UCSD-AML1 (cell line): Measurements from ENCODE around the gene FSTL4.

Experiments used
- DNase-seq: peaks from one replicate; lab custom pipeline; 2025; ENCODE audit not compliant: unreplicated experiment; lab: John Stamatoyannopoulos, UW

The FSTL4 gene

DNA sequence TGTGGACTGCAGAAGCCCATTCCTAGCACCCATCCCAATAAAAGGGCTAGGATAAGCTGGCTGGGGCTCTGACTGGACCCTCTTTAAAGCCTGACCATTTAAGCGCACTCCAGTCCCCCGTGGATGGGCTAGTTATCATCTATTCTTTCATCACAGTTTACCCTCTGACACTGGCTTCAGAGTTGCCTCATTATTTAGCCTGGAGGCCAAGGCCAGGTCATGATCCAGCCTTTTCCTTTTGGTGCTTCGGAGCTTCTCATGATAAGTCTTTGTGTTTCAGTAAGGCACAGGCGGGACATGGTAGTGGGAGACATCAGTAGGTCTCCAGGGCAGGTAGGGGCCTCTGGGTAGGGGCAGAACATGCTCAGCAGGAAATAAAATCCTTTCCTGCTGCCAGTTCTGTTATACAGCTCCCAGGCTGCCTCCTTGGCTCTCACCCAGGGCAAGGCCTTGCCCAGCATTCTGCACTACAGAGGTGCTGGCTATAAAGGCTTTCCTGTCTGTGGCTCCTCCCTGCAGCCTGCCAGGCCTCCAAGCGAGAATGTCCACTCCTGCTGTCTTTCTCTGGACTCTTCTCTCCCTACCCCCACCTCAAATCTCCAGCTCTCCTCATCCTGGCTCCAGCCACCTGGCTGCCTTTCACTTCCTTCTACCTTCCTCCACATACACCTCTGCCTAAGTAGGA is 128.8 kb downstream of the FSTL4 start:
- no peak for DNase-seq

DNA sequence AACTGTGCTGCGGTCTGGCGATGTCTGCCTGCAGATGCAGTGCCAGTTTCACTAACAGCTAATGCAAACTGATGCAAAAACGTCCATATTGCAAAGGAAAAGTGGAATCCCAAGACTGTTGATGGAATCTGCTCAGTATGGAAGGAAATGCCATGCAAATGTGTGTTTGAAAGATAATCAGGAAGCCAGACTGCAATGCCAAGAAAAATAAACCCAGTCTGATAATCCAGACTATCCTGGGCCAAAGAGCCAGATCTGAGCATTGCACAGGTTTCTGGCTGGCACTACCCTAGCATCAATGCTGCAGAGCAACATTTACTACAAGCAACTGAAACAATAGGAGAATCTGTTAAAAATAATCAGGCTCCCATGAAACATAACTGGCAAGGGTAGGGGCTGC is 130.3 kb downstream of the FSTL4 start:
- no peak for DNase-seq

DNA sequence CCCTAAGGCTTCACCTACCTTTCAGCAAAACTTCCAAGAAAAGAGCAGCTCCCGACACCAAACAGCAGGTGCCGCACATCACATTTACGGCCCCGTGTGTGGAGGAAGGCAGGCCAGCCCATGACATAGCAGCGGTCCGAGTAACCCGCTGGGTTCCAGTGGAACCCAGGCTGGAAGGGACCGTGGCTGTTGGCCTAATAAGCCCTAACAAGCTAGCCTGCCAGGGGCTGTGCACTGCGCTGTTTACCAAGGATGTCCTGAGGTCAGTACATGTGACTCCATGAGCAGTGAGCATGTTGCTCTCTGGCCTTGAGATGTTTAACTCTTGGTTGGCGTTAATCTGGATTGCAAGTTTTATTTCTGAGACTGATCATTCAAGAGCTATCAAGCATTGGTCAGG is 131.5 kb downstream of the FSTL4 start:
- no peak for DNase-seq

DNA sequence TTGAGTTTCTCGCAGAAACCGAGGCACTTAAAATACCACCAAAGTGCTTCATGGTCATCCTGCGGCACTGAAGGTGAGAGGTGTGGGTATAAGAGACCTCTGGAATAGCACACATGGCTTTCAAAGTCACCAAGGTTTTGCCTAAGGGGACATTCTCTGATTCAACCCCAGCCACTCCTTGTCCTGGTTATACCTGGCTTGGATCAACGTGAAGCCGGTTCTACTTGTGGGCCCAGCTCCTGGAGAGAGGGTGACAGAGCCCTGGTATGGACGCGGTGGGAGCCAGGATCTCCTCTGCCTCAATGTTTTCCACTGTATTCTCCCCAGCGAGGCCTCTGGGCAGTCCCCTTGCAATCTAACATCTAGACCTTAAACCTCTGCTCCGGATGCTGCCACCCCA is 132.0 kb downstream of the FSTL4 start:
- no peak for DNase-seq

DNA sequence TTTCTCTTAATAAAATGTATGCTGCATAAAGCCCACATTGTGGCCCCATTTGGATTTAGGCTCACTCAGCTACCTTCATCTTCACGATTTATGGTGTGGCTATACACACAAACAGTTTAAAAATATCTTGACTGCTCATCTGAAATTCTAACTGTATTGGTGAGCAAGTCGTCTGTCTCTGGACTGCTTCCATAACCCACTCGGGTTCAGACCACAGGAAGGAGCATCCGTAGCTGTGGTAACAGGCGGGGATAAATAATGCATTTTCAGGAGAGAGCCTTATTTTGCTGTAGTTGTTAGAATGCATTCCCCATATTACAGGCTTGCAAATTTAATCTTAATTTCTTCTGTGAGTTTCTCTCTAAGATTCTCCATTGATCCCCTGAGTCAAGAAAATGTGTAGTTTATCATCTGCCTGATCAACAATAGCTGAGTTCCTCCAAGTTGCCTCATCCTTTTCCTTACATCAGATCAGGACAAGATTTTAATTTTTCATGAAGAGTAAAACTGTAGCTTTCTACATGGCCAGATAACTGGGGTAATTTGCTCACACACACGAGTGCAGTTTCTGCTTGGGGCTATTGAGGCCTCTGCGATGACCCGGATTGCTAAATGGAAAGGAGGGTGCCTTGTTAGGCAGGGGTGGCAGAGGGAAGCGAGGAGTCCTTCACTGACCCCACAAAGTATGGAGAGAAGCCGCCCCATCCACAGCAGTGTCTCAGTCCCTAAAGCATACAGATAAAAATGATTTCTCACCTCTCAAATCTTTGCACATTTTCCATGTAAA is 133.9 kb downstream of the FSTL4 start:
- no peak for DNase-seq

DNA sequence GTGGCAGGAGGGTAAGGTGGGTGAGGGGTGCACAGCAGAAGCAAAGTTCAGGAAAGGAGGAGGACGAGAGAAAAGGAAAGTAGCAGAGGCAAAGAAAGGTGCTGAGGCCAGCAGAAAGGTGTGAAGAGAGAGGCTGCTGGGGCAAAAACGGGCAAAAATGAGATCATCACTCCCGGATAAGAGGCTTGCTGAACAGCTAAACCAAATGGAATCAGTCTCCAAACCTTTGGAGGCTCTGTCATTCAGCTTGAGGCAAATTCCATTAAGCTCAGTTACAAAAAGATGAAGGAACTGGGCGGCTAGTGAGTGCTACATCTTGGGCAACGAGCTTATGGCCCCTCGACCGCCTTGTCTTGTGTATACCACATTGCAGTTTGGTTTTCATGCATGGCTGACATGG is 136.4 kb downstream of the FSTL4 start:
- no peak for DNase-seq

DNA sequence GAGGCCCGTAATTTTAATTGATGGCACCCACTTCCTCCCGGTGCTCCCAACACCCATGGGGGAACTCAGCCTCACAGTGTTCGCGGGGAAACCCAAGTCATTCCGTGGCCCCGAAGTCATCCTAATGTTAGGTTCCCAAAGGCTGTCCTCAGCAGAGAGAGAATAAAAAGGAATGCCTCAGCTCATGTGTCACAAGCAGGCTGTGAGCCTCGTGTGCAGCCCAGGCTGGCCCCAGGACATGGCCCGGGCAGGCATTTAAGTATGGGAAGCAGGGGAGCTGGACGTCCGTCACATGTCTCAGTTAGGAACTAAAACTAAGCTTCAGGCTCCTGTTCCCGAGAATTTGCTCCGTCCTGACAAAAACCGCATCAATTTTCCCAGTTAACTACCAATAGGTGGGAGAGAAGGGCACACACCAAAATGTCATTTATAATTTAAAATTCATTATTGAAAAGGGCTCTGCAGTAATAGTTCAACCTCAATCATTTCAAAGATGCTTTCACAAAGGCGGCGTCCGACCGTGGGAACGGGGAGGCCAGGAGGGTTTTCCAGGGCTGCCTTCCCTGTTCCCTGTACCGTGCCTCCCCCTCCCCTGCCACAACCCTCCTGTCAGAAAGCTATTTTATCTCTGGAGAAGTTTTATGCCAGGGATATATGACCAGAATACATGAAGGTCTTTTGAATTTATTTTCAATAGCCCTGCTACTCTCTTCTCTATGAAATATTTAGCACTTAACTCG is 137.3 kb downstream of the FSTL4 start:
- DNase-seq: no peak

DNA sequence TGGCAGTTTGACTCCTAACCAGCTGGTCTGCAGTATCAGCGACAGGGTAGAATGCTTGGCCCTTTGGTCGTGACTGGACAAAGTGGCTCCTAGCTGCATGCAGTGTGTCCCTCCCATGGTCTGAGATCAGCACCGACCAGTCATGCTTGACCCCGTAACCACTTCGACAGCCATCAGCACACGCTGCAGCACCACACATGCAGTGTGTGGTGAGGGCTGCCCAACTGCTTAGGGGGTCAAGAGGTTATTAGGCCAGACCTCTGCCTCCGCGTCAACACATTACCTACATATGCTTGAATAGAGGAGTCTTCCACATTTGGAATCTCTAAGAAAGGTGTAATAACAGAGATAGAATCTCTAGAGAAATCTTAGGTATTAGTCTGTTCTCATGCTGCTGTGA is 139.1 kb downstream of the FSTL4 start:
- DNase-seq: no peak

DNA sequence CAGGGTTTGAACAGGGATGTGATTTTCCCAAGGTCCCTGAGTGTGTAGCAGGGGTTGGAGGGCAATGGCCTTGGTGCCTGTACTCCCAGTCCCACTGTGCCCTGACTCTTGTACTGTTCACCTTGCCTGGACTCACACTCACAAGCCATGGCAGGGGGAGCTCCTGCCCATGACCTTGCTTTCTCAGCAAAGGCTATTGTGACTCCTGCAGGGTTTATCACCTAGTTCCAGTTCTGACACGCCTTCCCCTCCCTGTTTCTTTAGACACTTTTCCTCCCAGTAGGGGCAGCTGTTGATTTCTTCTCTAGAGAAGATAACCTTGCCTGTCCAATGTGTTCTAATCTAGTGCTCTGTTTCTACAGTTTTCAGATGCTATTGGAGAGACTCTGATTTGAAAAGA is 139.5 kb downstream of the FSTL4 start:
- no peak for DNase-seq

DNA sequence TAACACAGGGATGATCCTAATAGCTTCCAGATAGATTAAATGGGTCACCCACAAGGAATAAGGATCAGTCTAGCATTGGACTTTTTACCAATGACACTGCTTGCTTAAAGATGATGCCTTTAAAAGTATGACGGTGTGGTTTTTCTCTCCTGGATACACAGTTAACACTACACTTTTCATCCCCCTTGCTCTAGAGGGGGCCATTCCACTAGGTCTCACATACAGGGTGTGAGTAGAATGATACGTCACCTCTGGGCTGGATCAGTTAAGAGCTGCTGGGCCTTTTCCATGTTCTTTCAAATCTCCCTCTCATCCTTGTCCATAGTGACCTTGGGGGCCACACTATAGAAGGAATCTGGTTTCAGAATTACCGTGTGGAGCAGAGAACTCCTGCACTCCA is 140.6 kb downstream of the FSTL4 start:
- no peak for DNase-seq

DNA sequence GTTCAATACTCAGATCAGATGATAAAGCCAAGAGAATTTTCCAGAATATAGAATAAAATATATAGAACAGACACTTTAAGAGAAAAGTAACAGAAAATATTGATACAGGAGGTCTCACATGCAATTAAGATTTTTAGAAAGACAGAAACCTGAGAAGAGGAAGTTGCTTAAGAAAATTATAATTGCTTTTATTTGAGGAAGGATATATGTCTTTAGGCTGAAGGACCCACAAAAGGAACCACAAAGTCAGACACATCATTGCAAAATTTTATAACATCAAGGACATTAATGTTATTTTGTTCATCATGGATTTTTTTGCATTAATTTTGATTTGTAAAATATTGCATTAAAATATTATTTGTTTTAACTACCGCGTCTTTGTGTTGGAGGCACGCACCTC is 141.5 kb downstream of the FSTL4 start:
- DNase-seq: no peak

DNA sequence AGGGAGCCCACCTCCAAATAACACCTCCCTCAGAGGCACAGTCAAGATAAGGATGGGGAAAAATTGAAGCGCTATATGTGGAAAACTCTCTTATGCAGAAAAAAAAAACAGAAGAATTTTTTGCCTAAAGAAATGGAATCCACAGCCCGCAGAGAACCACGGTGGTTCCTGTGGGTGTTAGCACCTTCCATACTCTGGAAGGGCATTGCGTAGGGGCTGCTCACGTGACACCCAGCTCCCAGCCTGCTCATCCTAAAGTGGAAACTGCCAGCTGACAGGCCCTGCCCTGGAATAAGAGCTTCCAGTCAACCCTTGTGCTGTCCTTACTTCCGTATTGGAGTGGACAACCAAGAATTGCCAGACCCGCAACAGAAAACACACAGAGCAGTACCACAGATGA is 142.5 kb downstream of the FSTL4 start:
- DNase-seq: no peak

DNA sequence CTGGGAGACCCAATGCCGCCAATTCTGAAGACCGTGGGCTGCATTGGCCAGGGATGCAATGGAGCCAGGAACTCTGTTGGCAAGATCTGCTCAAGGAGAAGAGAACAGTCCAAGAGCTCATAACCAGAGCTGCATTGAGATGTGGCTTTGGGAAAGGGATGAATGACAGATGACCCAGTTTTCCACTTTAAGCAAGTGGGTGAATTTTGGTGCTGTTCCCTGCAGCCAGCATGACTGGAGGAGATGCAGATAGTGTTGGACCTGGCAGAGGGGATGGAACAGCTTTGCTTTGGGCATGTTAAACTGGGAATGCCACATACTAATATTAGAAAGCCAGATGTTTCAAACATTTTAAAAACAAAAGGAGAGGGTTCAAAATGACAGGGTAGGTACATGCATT is 143.1 kb downstream of the FSTL4 start:
- no peak for DNase-seq

DNA sequence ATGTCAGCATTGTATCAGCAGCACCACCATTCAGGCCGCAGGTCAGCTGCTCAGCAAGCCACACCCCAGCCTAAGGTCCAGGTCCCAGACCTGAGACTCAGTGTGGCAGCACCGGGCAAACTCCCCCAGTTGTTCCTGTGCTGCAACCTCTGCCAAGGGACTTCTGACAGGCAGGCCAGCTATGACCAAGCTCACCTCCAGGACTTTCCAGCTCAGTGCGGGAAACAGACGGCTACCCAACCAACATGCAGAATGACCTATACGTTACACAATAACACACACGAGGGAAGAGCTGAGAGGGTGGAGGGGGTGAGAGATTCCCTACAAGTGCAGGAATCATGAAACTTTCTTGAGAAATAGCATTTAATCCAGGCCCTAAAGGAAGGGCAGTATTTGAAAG is 143.7 kb downstream of the FSTL4 start:
- DNase-seq: no peak

DNA sequence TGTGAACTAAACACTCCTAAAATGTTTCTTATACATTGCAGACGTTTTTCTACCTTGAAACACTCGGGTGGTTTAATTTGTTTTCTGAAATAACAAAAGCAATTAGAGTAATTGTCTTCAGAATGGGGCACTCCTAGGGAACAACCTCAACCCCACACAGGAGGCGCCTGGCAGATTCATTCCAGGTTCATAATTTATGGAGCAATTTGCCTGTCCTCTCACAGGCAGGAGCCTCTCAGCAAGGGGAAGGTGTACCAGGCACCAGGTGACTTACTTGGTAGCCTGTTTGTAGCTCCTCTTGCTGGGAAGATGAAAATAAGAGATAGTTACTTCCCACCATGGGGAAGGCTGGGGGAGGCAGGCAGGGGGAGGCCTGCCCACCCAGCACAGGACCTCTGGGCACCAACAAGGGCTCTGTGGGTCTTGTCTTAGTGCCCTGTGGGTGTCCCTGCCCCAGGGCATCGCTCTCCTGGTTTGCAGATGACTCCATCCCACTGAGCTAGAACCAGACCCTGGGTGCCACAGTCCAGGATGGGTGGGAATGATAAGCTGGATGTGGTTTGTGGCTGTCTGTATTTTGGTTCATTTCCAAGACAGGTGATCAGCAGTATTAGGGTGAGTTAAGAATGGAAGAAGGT is 144.4 kb downstream of the FSTL4 start:
- no peak for DNase-seq

DNA sequence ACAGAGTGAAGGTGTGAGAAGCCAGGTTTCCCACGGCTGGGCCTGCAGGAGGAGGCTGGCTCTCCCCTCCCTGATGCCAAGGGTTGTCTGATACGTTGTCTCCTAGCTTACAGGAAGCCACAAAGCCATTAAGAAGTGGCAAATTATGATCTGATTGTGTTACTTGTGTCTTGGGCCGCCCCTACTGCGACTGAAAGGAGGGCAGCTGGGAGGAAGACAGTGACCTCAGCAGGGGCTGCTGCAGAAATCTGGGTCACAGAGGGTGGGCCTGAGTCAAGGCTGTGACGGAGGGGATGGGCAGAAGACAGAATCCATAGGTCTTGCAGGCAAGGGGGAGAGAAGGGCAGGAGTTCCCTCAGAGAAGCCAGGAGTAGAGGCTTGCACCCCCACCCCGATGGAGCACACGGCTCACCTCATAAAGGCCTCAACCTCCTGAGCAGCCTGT is 145.0 kb downstream of the FSTL4 start:
- no peak for DNase-seq

DNA sequence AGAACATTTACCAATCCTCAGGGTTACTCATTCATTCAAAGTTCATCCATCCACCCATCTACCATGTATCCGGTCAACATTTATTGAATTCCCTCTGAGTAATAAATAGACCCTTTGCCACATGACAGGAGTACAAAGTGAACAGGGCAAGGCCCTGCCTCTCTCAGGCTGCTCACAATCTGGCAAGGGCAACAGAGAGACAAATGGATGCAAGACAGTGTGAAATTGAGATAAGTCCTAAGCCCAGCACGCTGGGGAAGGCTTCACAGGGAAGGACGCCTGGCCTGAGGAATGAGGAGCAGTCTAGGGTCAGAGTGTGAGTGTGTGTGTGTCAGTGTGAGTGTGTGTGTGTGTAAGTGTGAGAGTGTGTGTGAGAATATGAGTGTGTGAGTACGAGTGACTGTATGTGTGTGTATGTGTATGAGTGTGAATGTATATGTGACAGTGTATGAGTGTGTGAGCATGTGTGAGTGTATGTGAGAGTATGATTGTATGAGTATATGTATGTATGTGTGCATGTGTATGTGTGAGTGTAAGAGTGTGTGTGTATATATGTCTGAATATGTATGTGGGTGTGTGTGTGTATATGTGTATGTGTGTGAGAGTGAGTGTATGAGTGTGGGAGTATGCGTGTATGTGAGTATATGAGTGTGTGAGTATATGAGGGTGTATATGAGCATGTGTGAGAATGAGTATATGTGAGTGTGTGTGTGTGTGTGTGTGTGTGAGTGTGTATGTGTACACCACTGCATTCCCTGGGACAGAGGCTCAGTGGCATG is 145.6 kb downstream of the FSTL4 start:
- DNase-seq: no peak

DNA sequence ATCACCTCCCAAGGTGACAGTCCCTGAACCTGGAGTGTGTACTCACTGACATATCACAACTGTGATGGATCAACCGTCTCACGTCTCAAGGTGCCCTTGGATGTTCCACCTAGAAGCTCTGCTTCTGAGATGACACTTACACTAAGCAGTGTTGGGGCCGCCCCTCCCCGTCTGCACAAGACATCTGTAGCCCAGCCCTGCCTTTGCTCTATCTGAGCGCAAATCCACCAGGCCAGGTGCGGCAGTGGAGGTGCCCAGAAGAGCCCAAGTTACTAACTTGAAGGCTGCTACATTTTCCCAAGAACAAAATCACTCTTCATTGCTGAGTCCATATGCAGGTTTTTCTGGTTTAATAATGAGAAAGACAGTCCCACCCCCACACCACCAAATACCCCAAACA is 148.3 kb downstream of the FSTL4 start:
- no peak for DNase-seq

DNA sequence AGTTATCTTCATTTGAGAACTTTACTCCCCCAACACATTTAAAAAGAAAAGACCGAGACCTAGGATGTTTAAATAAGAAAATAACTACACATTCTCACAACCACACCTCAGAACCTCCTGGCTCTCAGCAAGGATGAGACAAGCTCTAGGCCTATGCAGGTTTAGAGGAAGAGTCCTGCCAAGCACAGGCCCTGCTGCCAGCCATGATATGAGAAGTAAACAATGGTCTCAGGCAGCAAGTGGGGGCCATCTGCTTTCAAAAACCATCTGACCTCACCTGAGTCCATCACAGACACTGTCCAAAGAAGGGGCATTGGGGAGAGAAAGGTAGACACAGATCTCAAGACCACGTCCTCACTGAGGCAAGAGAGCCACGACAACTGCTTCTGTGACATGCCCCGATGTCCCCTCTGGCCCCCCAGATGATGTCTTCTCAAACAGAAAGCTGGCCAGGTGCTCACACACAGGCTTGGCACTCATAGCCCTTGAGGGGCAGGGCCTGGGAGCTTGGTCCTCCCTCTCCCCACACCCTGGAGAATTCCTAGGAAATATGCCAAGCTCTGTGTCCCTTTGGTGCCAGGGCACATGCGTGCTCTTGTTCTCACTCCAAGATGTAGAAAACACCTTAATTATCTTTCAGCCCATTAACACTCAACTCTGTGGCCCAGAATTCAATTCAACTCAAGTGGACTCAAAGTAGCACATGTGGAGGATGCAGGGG is 150.4 kb downstream of the FSTL4 start:
- DNase-seq: no peak

DNA sequence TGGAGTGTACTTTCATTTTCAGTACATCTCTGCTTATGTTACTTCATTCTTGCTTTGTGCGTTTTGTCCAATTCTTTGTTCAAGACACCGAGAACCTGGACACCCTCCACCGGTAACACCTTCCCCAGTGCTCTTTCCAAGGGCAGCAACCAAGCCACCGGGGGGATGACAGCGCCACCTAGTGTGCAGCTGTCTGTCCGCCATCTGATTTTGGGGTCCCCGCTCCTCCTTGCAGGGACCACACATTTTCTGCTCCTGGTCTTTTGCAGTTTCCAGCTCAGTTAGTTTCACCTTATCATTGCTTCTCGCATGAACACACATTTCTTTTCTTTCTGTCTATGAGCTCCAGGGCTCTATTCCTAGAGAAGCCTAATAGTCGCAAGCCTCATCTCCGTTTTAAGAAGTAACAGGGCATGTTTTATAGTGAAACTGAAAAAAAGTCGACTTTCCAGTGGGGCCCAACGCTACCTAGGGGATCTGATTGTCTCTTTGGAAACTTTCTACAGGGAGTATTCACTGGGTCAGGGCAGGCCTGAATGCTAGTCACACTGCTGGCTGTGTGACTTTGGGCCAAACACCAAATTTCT is 152.1 kb downstream of the FSTL4 start:
- peak; percentile 24 for DNase-seq
